HCT116 (cell line): Measurements from ENCODE around the gene ZNF423. TPM values are rescaled to one million over a fixed set of nuclear protein-coding genes. Genes with fewer than 3 reads are reported as not detected.

ENCODE experiments used
- ATAC-seq: fragments of 200-7000 bp; cut with Tn5 transposase; 2 replicates; pipeline ENCODE4 v1.9.1; 2020; ENCODE audit warnings: mild to moderate bottlenecking, moderate library complexity
- BruUV-seq: library from RNA; stranded (reverse); fragments of 400-500 nt; replicated peaks from 2 replicates; lab custom pipeline; 2021; lab: Mats Ljungman, UMichigan
- CTCF ChIA-PET: fragments of 300-600 bp; sonication (Branson Sonifier 250); formaldehyde crosslinking; loops from one replicate; lab custom pipeline; 2021; ENCODE audit warnings: antibody characterized with exemption; lab: Charles Lee
- POLR2A ChIA-PET: fragments of 300-600, 350-600 bp; sonication (Branson Sonifier 250); formaldehyde crosslinking; loops from one replicate; lab custom pipeline; 2021; ENCODE audit warnings: antibody characterized with exemption; lab: Charles Lee
- RAD21 ChIA-PET, 2 experiments: fragments of 300-600 bp; sonication (Branson Sonifier 250); formaldehyde crosslinking; loops; one replicate each; lab custom pipeline; 2023; ENCODE audit warnings: low total read pairs in 2 of 2; ENCODE audit not compliant: uncharacterized antibody in 2 of 2, unreplicated experiment in 2 of 2, low non-redundant PET in 1 of 2; lab: Charles Lee
- DNase-seq: peaks from one replicate; pipeline ENCODE4 v3.0.0-alpha.2; 2010; ENCODE audit warnings: low read depth, low spot score
- H2AFZ ChIP-seq: fragments of 200-600 bp; shearing (Covaris generic), sonication (generic); 2 replicates; pipeline ENCODE4 v1.6.1; 2017; ENCODE audit warnings: low read depth, mixed run types, mixed read lengths, antibody characterized with exemption, low read length; ENCODE audit not compliant: poor library complexity, severe bottlenecking
- H3K27ac ChIP-seq: 2 replicates; pipeline ENCODE4 v1.5.1; 2012; ENCODE audit warnings: low read depth, low read length
- H3K27me3 ChIP-seq: fragments of 200-600 bp; sonication (generic); 2 replicates; pipeline ENCODE4 v1.6.1; 2016; ENCODE audit warnings: mixed run types, low read length, mixed read lengths; ENCODE audit not compliant: insufficient read depth
- H3K36me3 ChIP-seq, 2 experiments: fragments of 200-500 bp in 1 of 2; fragments of 200-600 bp in 1 of 2; sonication (Bioruptor generic) in 1 of 2; sonication (generic) in 1 of 2; 2 replicates each; pipeline versions ENCODE4 v1.5.1 to v1.6.1; 2014 to 2016; ENCODE audit warnings: low read length in 2 of 2, inconsistent platforms in 1 of 2, mixed read lengths in 1 of 2, mixed run types in 1 of 2; ENCODE audit not compliant: insufficient read depth in 2 of 2, control insufficient read depth in 1 of 2
- H3K4me1 ChIP-seq, 2 experiments: fragments of 200-600 bp in 1 of 2; sonication (generic) in 1 of 2; 2 replicates each; pipeline versions ENCODE4 v1.5.1 to v1.6.1; 2012 to 2017; ENCODE audit warnings: low read length in 2 of 2, inconsistent platforms in 1 of 2, mild to moderate bottlenecking in 1 of 2, mixed read lengths in 1 of 2, mixed run types in 1 of 2, moderate library complexity in 1 of 2; ENCODE audit not compliant: insufficient read depth in 2 of 2, control insufficient read depth in 1 of 2
- H3K4me2 ChIP-seq: fragments of 200-600 bp; sonication (generic); 2 replicates; pipeline ENCODE4 v1.6.1; 2017; ENCODE audit warnings: mixed run types, low read length, mixed read lengths
- H3K4me3 ChIP-seq, 2 experiments: fragments of 200-600 bp in 1 of 2; sonication (generic) in 1 of 2; replicated peaks in 1 of 2; 2 replicates each; pipeline ENCODE4 v1.5.1; 2011 to 2016; ENCODE audit warnings: low read length in 2 of 2, control low read depth in 1 of 2, low read depth in 1 of 2, mild to moderate bottlenecking in 1 of 2, mixed read lengths in 1 of 2, mixed run types in 1 of 2
- H3K79me2 ChIP-seq: fragments of 200-600 bp; sonication (generic); 2 replicates; pipeline ENCODE4 v1.6.1; 2017; ENCODE audit warnings: mild to moderate bottlenecking, mixed run types, low read length, moderate library complexity, mixed read lengths; ENCODE audit not compliant: insufficient read depth
- H3K9ac ChIP-seq: fragments of 200-600 bp; sonication (generic); 2 replicates; pipeline ENCODE4 v1.6.1; 2016; ENCODE audit warnings: low read length, mixed read lengths
- H3K9me2 ChIP-seq: fragments of 200-600 bp; sonication (generic), shearing (Covaris generic); 2 replicates; pipeline ENCODE4 v1.6.1; 2017; ENCODE audit warnings: mixed run types, mild to moderate bottlenecking, moderate library complexity; ENCODE audit not compliant: insufficient read depth
- H3K9me3 ChIP-seq, 2 experiments: fragments of 200-500 bp in 1 of 2; fragments of 200-600 bp in 1 of 2; sonication (Bioruptor generic) in 1 of 2; sonication (generic) in 1 of 2; 2 replicates each; pipeline ENCODE4 v1.6.1; 2014 to 2017; ENCODE audit warnings: low read length in 2 of 2, mixed read lengths in 2 of 2, inconsistent platforms in 1 of 2, low read depth in 1 of 2, mild to moderate bottlenecking in 1 of 2, mixed run types in 1 of 2, moderate library complexity in 1 of 2; ENCODE audit not compliant: control insufficient read depth in 1 of 2, insufficient read depth in 1 of 2
- H4K20me1 ChIP-seq: fragments of 200-600 bp; sonication (generic), shearing (Covaris generic); 2 replicates; pipeline ENCODE4 v1.6.1; 2017; ENCODE audit warnings: mixed run types, mild to moderate bottlenecking, moderate library complexity; ENCODE audit not compliant: insufficient read depth
- ATF3 ChIP-seq: IDR thresholded peaks from 2 replicates; pipeline ENCODE4 v1.6.1; 2012
- CBX3 ChIP-seq: IDR thresholded peaks from 2 replicates; pipeline ENCODE4 v1.6.1; 2012; ENCODE audit warnings: low read depth
- CEBPB ChIP-seq: IDR thresholded peaks from 2 replicates; pipeline ENCODE4 v1.6.1; 2012; ENCODE audit warnings: low read depth
- CTCF ChIP-seq, 3 experiments: fragments of 200-600 bp in 1 of 3; sonication (generic) in 1 of 3; IDR thresholded peaks in 2 of 3; conservative IDR thresholded peaks in 1 of 3; 2 replicates each; pipeline ENCODE4 v1.5.1; 2012 to 2017; ENCODE audit warnings: low read depth in 2 of 3, low read length in 2 of 3, antibody characterized with exemption in 1 of 3, borderline replicate concordance in 1 of 3, control low read depth in 1 of 3, mild to moderate bottlenecking in 1 of 3, mixed read lengths in 1 of 3, mixed run types in 1 of 3, moderate library complexity in 1 of 3; ENCODE audit not compliant: insufficient read depth in 1 of 3
- ELF1 ChIP-seq: IDR thresholded peaks from 2 replicates; pipeline ENCODE4 v1.6.1; 2012; ENCODE audit warnings: low read depth, borderline replicate concordance
- EZH2 ChIP-seq: fragments of 200-600 bp; sonication (generic); IDR thresholded peaks from 2 replicates; pipeline ENCODE4 v1.6.1; 2017; ENCODE audit warnings: antibody characterized with exemption, mixed run types
- EZH2phosphoT487 ChIP-seq: fragments of 200-600 bp; IDR thresholded peaks from 2 replicates; pipeline ENCODE4 v1.6.1; 2018; ENCODE audit warnings: antibody characterized with exemption, borderline replicate concordance
- JUND ChIP-seq: IDR thresholded peaks from 2 replicates; pipeline ENCODE4 v1.6.1; 2012
- MAX ChIP-seq: IDR thresholded peaks from 2 replicates; pipeline ENCODE4 v1.6.1; 2012
- POLR2A ChIP-seq: IDR thresholded peaks from 2 replicates; pipeline ENCODE4 v1.7.0; 2011; ENCODE audit warnings: borderline replicate concordance; ENCODE audit not compliant: insufficient read depth, insufficient read length; ENCODE audit errors: extremely low read depth
- RAD21 ChIP-seq: IDR thresholded peaks from 2 replicates; pipeline ENCODE4 v1.6.1; 2012; ENCODE audit warnings: low read depth, mild to moderate bottlenecking
- REST ChIP-seq: IDR thresholded peaks from 2 replicates; pipeline ENCODE4 v1.6.1; 2012; ENCODE audit warnings: low read depth
- SP1 ChIP-seq: IDR thresholded peaks from 2 replicates; pipeline ENCODE4 v1.6.1; 2012; ENCODE audit warnings: low read depth
- SRF ChIP-seq: IDR thresholded peaks from 2 replicates; pipeline ENCODE4 v1.6.1; 2012; ENCODE audit warnings: low read depth
- TCF7L2 ChIP-seq: IDR thresholded peaks from 2 replicates; pipeline ENCODE4 v1.7.0; 2011; ENCODE audit warnings: borderline replicate concordance, inconsistent platforms; ENCODE audit not compliant: insufficient read depth, insufficient read length; ENCODE audit errors: extremely low read depth
- YY1 ChIP-seq: IDR thresholded peaks from 2 replicates; pipeline ENCODE4 v1.6.1; 2011; ENCODE audit warnings: low read length, low read depth, moderate library complexity, mild to moderate bottlenecking; ENCODE audit not compliant: insufficient replicate concordance; ENCODE audit errors: extremely low read depth
- ZBTB33 ChIP-seq: IDR thresholded peaks from 2 replicates; pipeline ENCODE4 v1.6.1; 2011; ENCODE audit warnings: mild to moderate bottlenecking, low read length, moderate library complexity; ENCODE audit not compliant: insufficient replicate concordance; ENCODE audit errors: extremely low read depth
- ZNF274 ChIP-seq: fragments of 200-500 bp; sonication (Bioruptor generic); IDR thresholded peaks from 2 replicates; pipeline ENCODE4 v1.6.1; 2014; ENCODE audit warnings: mild to moderate bottlenecking, low read depth, low read length, inconsistent platforms
- intact Hi-C: fragments of 100-400 bp; cut with micrococcal nuclease; formaldehyde crosslinking; loops from 2 replicates; pipeline ENCODE4 v1.10.0; 2022
- total RNA-seq: library from RNA; stranded (reverse); gene quantifications from one replicate; pipeline ENCODE4 v1.2.1, GENCODE V29; 2021; ENCODE audit not compliant: unreplicated experiment

Gene ZNF423
- total RNA-seq, 1 experiment from 2014 or later = 0.22 TPM

GRCh38 chr16:49708491-49708890, 147.4 kb downstream of the ZNF423 start:
- H3K27me3 ChIP-seq = no peaks in the 10 kb centered on the region
- no peaks in the 10 kb centered on the region for H3K9me2 ChIP-seq
- POLR2A ChIA-PET = no interaction called here
- no peaks in the 10 kb centered on the region for H3K9me3 ChIP-seq
- intact Hi-C loops = loop anchor here (10.0 kb wide), 1 partner anchor 154 kb away; no protein-coding TSS in a partner anchor
- ATAC-seq (no peak), DNase-seq (no peak)
- RAD21 ChIA-PET = no interaction called here
- no peaks in the 10 kb centered on the region for H4K20me1 ChIP-seq
- BruUV-seq = no TSS peak
- TF ChIP-seq CBX3 (no peak), POLR2A (no peak), SP1 (no peak), ELF1 (no peak), CEBPB (no peak), CTCF (IDR thresholded peaks at IDR 0.05 in 2 of 3, conservative IDR thresholded peaks at IDR 0.05 in 1 of 3; ENCODE audit: borderline replicate concordance in 1 of 3, insufficient read depth in 1 of 3, low read depth in 2 of 3, low read length in 2 of 3) (no peak), SRF (no peak), YY1 (no peak), TCF7L2 (no peak), RAD21 (no peak), JUND (no peak), ATF3 (no peak), EZH2phosphoT487 (no peak), ZBTB33 (no peak), MAX (no peak), ZNF274 (no peak), EZH2 (no peak), REST (no peak)
- H2AFZ ChIP-seq = no peak overlapping the region
- H3K27ac ChIP-seq = no peak overlapping the region
- no peaks in the 10 kb centered on the region for H3K79me2 ChIP-seq
- H3K9ac ChIP-seq = no peak overlapping the region
- H3K36me3 ChIP-seq = no peaks in the 10 kb centered on the region
- CTCF ChIA-PET = no interaction called here
- H3K4me1 ChIP-seq = no peaks in the 10 kb centered on the region
- H3K4me3 ChIP-seq = no peak overlapping the region
- H3K4me2 ChIP-seq = no peak overlapping the region
